ENCODE data around the gene PCDHGB3. TPM values are rescaled to one million over a fixed set of nuclear protein-coding genes. Genes with fewer than 3 reads are reported as not detected.
"Not testable (repeated sequence)": the region's sequence is repeated elsewhere in the genome, so short reads cannot be mapped to it uniquely, and the experiment has no call there.

Gene PCDHGB3
- total RNA-seq, 2 experiments from 2014 or later: not detected

DNA sequence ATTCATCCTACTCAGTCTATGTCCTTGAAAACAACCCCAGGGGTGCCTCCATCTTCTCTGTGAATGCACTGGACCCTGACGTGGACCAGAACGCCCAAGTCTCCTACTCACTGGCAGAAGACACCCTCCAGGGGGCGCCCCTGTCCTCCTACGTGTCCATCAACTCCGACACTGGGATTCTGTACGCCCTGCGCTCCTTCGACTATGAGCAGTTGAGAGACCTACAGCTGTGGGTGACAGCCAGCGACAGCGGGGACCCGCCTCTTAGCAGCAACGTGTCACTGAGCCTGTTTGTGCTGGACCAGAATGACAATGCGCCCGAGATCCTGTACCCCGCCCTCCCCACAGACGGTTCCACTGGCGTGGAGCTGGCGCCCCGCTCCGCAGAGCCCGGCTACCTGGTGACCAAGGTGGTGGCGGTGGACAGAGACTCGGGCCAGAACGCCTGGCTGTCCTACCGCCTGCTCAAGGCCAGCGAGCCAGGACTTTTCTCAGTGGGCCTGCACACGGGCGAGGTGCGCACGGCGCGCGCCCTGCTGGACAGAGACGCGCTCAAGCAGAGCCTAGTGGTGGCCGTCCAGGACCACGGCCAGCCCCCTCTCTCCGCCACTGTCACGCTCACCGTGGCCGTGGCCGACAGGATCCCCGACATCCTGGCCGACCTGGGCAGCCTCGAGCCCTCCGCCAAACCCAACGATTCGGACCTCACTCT, 5.6 kb downstream of the PCDHGB3 start:
- DNase-seq; intact Hi-C loops (cut with DNase I, micrococcal nuclease); H3K4me1 Mint-ChIP-seq; ATAC-seq; POLR2A ChIA-PET; H3K4me3 Mint-ChIP-seq; H3K27ac Mint-ChIP-seq: not testable (repeated sequence)
- Mint-ChIP-seq H3K27me3 (peaks cover 52% of the 10 kb centered on the region), H3K9me3 (ENCODE audit: low read depth) (peaks cover 40% of the 10 kb centered on the region), H3K36me3 (ENCODE audit: low read depth) (peaks cover 22% of the 10 kb centered on the region)
- CTCF ChIA-PET: interaction anchor here (1.0 to 2.0 kb wide), 3 partner anchors 11 to 38 kb away, joined by 3 to 10 read pairs (median 4); partner anchors contain the start of genes PCDHGA10 and PCDHGA5

DNA sequence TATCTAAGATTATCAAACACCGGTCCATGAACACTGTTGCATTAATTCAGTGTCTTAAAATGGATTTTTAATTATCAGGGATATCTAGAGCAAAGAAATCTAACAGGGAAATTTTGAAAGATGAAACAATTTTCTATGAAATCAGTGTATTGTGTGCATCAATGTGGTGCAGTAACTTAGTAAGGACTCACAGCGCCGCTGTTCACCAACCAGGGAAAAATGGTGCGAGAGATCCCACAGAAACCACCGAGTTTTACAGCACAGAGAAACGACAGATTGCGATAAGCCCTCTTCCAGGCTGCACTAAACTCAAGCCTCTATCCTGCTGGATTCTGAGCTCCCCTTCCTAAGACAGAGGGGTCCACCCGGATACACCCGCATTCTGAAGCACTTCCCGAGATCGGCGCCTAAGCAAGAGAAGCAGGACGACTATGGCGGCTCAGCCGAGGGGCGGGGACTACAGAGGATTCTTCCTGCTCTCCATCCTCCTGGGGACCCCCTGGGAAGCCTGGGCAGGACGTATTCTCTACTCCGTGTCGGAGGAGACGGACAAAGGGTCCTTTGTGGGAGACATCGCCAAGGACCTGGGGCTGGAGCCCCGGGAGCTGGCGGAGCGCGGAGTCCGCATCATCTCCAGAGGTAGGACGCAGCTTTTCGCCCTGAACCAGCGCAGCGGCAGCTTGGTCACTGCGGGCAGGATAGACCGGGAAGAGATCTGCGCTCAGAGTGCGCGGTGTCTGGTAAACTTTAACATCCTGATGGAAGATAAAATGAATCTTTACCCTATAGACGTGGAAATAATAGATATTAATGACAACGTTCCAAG, 12.6 kb downstream of the PCDHGB3 start, which contains the start of gene PCDHGA7:
PCDHGA7 (plus strand) TSS at position 274 of the 826 bp plus-strand sequence; CDS start at position 432, 158 bp downstream.
- CTCF ChIA-PET: interaction anchor here (0.7 kb wide), 1 partner anchor 187 kb away, joined by 3 read pairs; no protein-coding TSS in a partner anchor
- POLR2A ChIA-PET: no interaction called here

DNA sequence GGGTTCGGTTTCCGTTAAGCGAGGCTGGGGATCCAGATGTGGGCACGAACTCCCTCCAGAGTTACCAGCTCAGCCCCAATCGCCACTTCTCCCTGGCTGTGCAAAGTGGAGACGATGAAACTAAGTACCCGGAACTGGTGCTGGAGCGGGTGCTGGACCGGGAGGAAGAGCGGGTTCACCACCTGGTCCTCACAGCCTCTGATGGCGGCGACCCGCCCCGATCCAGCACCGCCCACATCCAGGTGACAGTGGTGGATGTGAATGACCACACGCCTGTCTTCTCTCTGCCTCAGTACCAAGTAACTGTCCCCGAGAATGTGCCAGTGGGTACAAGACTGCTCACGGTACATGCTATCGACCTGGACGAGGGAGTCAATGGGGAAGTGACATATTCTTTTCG, 13.3 kb downstream of the PCDHGB3 start:
- no peak overlapping the region for H3K4me3 Mint-ChIP-seq
- intact Hi-C loops (cut with DNase I, micrococcal nuclease): no loop called here
- H3K27me3 Mint-ChIP-seq: peaks cover 66% of the 10 kb centered on the region
- POLR2A ChIA-PET: no interaction called here
- no peak overlapping the region for H3K27ac Mint-ChIP-seq
- CTCF ChIA-PET: interaction anchor here (0.6 to 0.7 kb wide), 2 partner anchors 188 to 223 kb away, joined by 3 read pairs; no protein-coding TSS in a partner anchor
- ATAC-seq (no peak), DNase-seq (no peak)
- peaks cover 29% of the 10 kb centered on the region for H3K9me3 Mint-ChIP-seq (ENCODE audit: low read depth)
- peaks cover 12% of the 10 kb centered on the region for H3K36me3 Mint-ChIP-seq (ENCODE audit: low read depth)
- no peaks in the 10 kb centered on the region for H3K4me1 Mint-ChIP-seq

More for the DNA sequence above, 12.6 kb downstream of the PCDHGB3 start, which contains the start of gene PCDHGA7:
- Mint-ChIP-seq H3K27me3 (peaks cover 64% of the 10 kb centered on the region), H3K4me3 (peak within 1 kb of the TSS; percentile 47), H3K36me3 (ENCODE audit: low read depth) (peaks cover 10% of the 10 kb centered on the region), H3K27ac (no peak within 1 kb of the TSS), H3K9me3 (ENCODE audit: low read depth) (peaks cover 27% of the 10 kb centered on the region), H3K4me1 (no peaks in the 10 kb centered on the region)
- no peak for DNase-seq
- no peak for ATAC-seq
- intact Hi-C loops (cut with DNase I, micrococcal nuclease): no loop called here

DNA sequence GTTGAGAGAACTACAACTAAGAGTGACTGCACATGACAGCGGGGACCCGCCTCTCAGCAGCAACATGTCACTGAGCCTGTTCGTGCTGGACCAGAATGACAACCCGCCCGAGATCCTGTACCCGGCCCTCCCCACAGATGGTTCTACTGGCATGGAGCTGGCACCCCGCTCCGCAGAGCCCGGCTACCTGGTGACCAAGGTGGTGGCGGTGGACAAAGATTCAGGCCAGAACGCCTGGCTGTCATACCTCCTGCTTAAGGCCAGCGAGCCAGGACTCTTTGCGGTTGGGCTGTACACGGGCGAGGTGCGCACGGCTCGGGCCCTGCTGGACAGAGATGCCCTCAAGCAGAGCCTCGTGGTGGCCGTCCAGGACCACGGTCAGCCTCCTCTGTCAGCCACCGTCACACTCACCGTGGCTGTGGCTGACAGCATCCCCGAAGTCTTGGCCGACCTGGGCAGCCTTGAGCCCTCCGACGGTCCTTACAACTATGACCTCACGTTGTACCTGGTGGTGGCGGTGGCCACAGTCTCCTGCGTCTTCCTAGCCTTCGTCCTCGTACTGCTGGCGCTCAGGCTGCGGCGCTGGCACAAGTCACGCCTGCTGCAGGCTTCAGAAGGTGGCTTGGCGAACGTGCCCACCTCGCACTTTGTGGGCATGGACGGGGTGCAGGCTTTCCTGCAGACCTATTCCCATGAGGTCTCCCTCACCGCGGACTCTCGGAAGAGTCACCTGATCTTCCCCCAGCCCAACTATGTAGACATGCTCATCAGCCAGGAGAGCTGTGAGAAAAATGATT, 14.6 kb downstream of the PCDHGB3 start:
- peaks cover 70% of the 10 kb centered on the region for H3K27me3 Mint-ChIP-seq
- H3K4me1 Mint-ChIP-seq: no peaks in the 10 kb centered on the region
- CTCF ChIA-PET: no interaction called here

DNA sequence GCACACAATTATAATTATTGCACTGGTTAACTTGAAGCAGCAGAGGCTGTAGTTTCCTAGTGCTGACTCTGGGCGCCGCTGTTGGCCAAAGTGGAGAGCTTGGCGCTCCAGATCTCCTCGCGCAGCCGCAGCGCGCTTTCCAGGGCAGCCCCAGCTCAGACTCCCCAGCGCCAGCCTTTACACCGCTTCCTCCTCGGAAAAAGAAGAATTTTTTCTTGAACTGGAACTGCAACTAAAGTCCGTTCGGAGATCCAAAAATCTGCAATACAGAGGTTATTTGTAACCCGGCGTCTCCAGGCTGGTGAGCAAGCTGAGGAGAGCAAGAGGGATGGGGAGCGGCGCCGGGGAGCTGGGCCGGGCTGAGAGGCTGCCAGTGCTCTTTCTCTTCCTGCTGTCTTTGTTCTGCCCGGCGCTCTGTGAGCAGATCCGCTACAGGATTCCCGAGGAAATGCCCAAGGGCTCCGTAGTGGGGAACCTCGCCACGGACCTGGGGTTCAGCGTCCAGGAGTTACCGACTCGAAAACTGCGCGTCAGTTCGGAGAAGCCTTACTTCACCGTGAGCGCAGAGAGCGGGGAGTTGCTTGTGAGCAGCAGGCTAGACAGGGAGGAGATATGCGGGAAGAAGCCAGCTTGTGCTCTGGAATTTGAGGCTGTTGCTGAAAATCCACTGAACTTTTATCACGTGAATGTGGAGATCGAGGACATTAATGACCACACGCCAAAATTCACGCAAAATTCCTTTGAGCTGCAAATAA, 17.7 kb downstream of the PCDHGB3 start, which contains the start of gene PCDHGB4:
PCDHGB4 (plus strand) TSS at position 142 of the 755 bp plus-strand sequence; CDS start at position 329, 187 bp downstream.
- Mint-ChIP-seq H3K36me3 (ENCODE audit: low read depth) (peaks cover 18% of the 10 kb centered on the region), H3K27me3 (peaks cover 71% of the 10 kb centered on the region), H3K9me3 (ENCODE audit: low read depth) (peaks cover 42% of the 10 kb centered on the region), H3K4me3 (peak within 1 kb of the TSS; percentile 23)
- intact Hi-C loops (cut with DNase I, micrococcal nuclease); H3K27ac Mint-ChIP-seq; H3K4me1 Mint-ChIP-seq: not testable (repeated sequence)
- ChIA-PET CTCF (interaction anchor here (1.2 to 1.3 kb wide), 2 partner anchors 10 to 43 kb away, joined by 3 read pairs; partner anchors contain the start of gene PCDHGB5), POLR2A (interaction anchor here (0.6 kb wide), 1 partner anchor 127 kb away, joined by 3 read pairs; no protein-coding TSS in a partner anchor)
- DNase-seq (peak; percentile 56), ATAC-seq (peak; percentile 68)

More for the DNA sequence above, 14.6 kb downstream of the PCDHGB3 start:
- no peak overlapping the region for H3K4me3 Mint-ChIP-seq
- POLR2A ChIA-PET: no interaction called here
- no peak for ATAC-seq
- no peak overlapping the region for H3K27ac Mint-ChIP-seq
- H3K9me3 Mint-ChIP-seq (ENCODE audit: low read depth): peaks cover 35% of the 10 kb centered on the region
- intact Hi-C loops (cut with DNase I, micrococcal nuclease): no loop called here
- no peak for DNase-seq
- peaks cover 15% of the 10 kb centered on the region for H3K36me3 Mint-ChIP-seq (ENCODE audit: low read depth)

DNA sequence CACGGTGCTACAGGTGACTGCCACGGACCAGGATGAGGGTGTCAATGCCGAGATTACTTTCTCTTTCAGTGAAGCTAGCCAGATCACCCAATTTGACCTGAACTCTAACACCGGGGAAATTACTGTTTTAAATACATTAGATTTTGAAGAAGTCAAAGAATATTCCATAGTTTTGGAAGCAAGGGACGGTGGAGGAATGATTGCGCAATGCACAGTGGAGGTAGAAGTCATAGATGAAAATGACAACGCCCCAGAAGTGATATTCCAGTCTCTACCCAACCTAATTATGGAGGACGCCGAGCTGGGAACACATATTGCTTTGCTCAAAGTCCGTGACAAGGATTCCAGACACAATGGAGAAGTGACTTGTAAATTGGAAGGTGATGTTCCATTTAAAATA, 18.6 kb downstream of the PCDHGB3 start:
- intact Hi-C loops (cut with DNase I, micrococcal nuclease): no loop called here
- ChIA-PET CTCF (interaction anchor here (1.2 kb wide), 1 partner anchor 9 kb away, joined by 3 read pairs; the partner anchor contains the start of gene PCDHGB5), POLR2A (no interaction called here)
- H3K27me3 Mint-ChIP-seq: peaks cover 69% of the 10 kb centered on the region
- peaks cover 21% of the 10 kb centered on the region for H3K36me3 Mint-ChIP-seq (ENCODE audit: low read depth)
- no peaks in the 10 kb centered on the region for H3K4me1 Mint-ChIP-seq
- H3K9me3 Mint-ChIP-seq (ENCODE audit: low read depth): peaks cover 43% of the 10 kb centered on the region
- H3K4me3 Mint-ChIP-seq: no peak overlapping the region
- DNase-seq (no peak), ATAC-seq (no peak)
- no peak overlapping the region for H3K27ac Mint-ChIP-seq

DNA sequence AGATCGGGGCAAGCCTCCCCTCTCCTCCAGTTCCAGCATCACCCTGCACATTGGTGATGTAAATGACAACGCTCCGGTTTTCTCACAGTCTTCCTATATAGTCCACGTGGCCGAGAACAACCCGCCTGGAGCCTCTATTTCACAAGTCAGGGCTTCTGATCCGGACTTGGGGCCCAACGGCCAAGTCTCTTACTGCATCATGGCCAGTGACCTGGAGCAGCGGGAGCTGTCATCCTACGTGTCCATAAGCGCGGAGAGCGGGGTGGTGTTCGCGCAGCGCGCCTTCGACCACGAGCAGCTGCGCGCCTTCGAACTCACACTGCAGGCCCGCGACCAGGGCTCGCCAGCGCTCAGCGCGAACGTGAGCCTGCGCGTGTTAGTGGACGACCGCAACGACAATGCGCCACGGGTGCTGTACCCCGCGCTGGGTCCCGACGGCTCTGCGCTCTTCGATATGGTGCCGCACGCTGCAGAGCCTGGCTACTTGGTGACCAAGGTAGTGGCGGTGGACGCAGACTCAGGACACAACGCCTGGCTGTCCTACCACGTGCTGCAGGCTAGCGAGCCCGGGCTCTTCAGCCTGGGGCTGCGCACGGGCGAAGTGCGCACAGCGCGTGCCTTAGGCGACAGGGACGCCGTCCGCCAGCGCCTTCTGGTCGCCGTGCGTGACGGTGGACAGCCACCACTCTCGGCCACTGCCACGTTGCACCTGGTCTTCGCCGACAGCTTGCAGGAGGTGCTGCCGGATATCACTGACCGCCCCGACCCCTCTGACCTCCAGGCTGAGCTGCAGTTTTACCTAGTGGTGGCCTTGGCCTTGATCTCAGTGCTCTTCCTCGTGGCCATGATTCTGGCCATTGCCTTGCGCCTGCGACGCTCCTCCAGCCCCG, 19.4 kb downstream of the PCDHGB3 start:
- DNase-seq: no peak
- H3K36me3 Mint-ChIP-seq (ENCODE audit: low read depth): peaks cover 23% of the 10 kb centered on the region
- H3K4me3 Mint-ChIP-seq: no peak overlapping the region
- no peak overlapping the region for H3K27ac Mint-ChIP-seq
- H3K4me1 Mint-ChIP-seq: no peaks in the 10 kb centered on the region
- CTCF ChIA-PET: interaction anchor here (0.6 to 2.6 kb wide), 4 partner anchors 14 to 124 kb away, joined by 3 to 7 read pairs (median 4); partner anchors contain the start of gene PCDHGA4
- H3K9me3 Mint-ChIP-seq (ENCODE audit: low read depth): peaks cover 43% of the 10 kb centered on the region
- intact Hi-C loops (cut with DNase I, micrococcal nuclease): no loop called here
- H3K27me3 Mint-ChIP-seq: peaks cover 69% of the 10 kb centered on the region
- POLR2A ChIA-PET: no interaction called here
- no peak for ATAC-seq

DNA sequence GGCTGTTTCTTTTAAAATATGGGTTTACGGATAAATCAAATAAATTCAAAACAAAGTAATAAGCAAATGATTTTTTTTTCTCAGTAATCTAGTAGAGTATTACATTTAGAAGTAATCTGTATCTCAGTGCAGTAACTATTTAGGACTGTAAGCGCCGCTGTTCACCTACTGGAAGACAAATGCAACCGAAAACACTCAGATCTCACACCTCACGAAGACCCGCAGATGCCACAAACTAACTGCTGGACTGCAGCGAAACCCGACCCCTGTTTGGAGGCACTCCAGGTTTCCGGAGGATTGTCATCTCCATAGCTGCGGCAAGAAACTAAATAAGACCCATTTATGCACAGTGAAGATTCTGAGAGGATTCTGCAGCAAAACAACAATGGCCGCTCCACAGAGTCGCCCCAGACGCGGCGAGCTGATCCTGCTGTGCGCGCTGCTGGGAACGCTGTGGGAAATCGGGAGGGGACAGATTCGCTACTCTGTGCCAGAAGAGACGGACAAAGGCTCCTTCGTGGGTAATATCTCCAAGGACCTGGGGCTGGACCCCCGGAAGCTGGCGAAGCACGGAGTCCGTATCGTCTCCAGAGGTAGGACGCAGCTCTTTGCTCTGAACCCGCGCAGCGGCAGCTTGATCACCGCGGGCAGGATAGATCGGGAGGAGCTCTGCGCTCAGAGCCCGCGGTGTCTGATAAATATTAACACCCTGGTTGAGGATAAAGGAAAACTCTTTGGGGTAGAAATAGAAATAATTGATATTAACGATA, 22.6 kb downstream of the PCDHGB3 start, which contains the start of gene PCDHGA8:
PCDHGA8 (plus strand) TSS at position 205 of the 770 bp plus-strand sequence; CDS start at position 386, 181 bp downstream.
- H3K4me3 Mint-ChIP-seq: no peak within 1 kb of the TSS
- ChIA-PET POLR2A (interaction anchor here (0.6 kb wide), 1 partner anchor 62 kb away, joined by 4 read pairs; the partner anchor contains the start of gene PCDHGA1), CTCF (interaction anchor here (0.7 to 1.3 kb wide), 3 partner anchors 28 to 475 kb away, joined by 3 to 4 read pairs (median 3); partner anchors contain the start of genes PCDHGA2 and PCDHGA5)
- H3K9me3 Mint-ChIP-seq (ENCODE audit: low read depth): peaks cover 38% of the 10 kb centered on the region
- peaks cover 29% of the 10 kb centered on the region for H3K36me3 Mint-ChIP-seq (ENCODE audit: low read depth)
- H3K27ac Mint-ChIP-seq: no peak within 1 kb of the TSS
- H3K27me3 Mint-ChIP-seq: peaks cover 60% of the 10 kb centered on the region
- no peak for ATAC-seq
- H3K4me1 Mint-ChIP-seq: no peaks in the 10 kb centered on the region
- no peak for DNase-seq
- intact Hi-C loops (cut with DNase I, micrococcal nuclease): no loop called here

DNA sequence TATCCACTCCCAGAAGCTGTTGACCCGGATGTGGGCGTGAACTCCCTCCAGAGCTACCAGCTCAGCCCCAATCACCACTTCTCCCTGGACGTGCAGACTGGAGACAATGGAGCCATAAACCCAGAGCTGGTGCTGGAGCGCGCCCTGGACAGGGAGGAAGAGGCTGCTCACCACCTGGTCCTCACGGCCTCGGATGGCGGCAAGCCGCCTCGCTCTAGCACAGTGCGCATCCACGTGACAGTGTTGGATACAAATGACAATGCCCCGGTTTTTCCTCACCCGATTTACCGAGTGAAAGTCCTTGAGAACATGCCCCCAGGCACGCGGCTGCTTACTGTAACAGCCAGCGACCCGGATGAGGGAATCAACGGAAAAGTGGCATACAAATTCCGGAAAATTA, 23.2 kb downstream of the PCDHGB3 start:
- peaks cover 36% of the 10 kb centered on the region for H3K9me3 Mint-ChIP-seq (ENCODE audit: low read depth)
- DNase-seq: no peak
- ATAC-seq: no peak
- ChIA-PET POLR2A (no interaction called here), CTCF (interaction anchor here (0.7 to 1.3 kb wide), 2 partner anchors 55 to 476 kb away, joined by 3 to 4 read pairs; partner anchors contain the start of gene PCDHGA2)
- H3K4me3 Mint-ChIP-seq: no peak overlapping the region
- peaks cover 58% of the 10 kb centered on the region for H3K27me3 Mint-ChIP-seq
- no peaks in the 10 kb centered on the region for H3K4me1 Mint-ChIP-seq
- H3K27ac Mint-ChIP-seq: no peak overlapping the region
- peaks cover 27% of the 10 kb centered on the region for H3K36me3 Mint-ChIP-seq (ENCODE audit: low read depth)
- intact Hi-C loops (cut with DNase I, micrococcal nuclease): no loop called here

Data from activated CD4-positive, alpha-beta T cell treated with anti-CD3 and anti-CD28 coated beads for 36 hours (primary cell).